Kidney (tissue), 14 donors: ENCODE results near the gene MRTFA. TPM values are rescaled to one million over a fixed set of nuclear protein-coding genes. Genes with fewer than 3 reads are reported as not detected.
"Not testable (repeated sequence)": the region's sequence is repeated elsewhere in the genome, so short reads cannot be mapped to it uniquely, and the experiment has no call there.

Experiments used
- DNase-seq, 5 donors: peaks; one replicate each; pipeline ENCODE4 v3.0.0-alpha.2; 2013 to 2020
- FAIRE-seq: peaks from 2 replicates; lab custom pipeline; 2012; peaks lifted over from hg19 to GRCh38; lab: Jason Lieb, UNC
- H3K27ac ChIP-seq, 2 donors: one replicate each; pipeline ENCODE4 v1.7.0; 2013; ENCODE audit warnings: low read depth in 2 of 2, low read length in 2 of 2, inconsistent platforms in 1 of 2
- H3K27me3 ChIP-seq: one replicate; pipeline ENCODE4 v1.7.1; 2013; ENCODE audit warnings: low read length, inconsistent platforms; ENCODE audit not compliant: control insufficient read depth, insufficient read depth
- H3K36me3 ChIP-seq, 3 donors: one replicate each; pipeline versions ENCODE4 v1.7.0 to v1.7.1; 2013; ENCODE audit warnings: low read length in 3 of 3, control low read depth in 1 of 3, inconsistent platforms in 1 of 3; ENCODE audit not compliant: insufficient read depth in 3 of 3, control insufficient read depth in 2 of 3
- H3K4me1 ChIP-seq, 3 donors: one replicate each; pipeline versions ENCODE4 v1.7.0 to v1.7.1; 2013; ENCODE audit warnings: low read length in 3 of 3, inconsistent platforms in 1 of 3, low read depth in 1 of 3; ENCODE audit not compliant: control insufficient read depth in 2 of 3, insufficient read depth in 2 of 3
- H3K4me3 ChIP-seq, 3 donors: one replicate each; pipeline versions ENCODE4 v1.7.0 to v1.8.1; 2013; ENCODE audit warnings: low read length in 3 of 3, control low read depth in 1 of 3, inconsistent platforms in 1 of 3
- H3K9ac ChIP-seq, 3 donors: one replicate each; pipeline versions ENCODE4 v1.7.0 to v1.7.1; 2013; ENCODE audit warnings: low read length in 3 of 3, control low read depth in 1 of 3, inconsistent platforms in 1 of 3
- H3K9me3 ChIP-seq, 3 donors: one replicate each; pipeline versions ENCODE4 v1.7.0 to v1.7.1; 2013; ENCODE audit warnings: low read length in 3 of 3, control low read depth in 1 of 3, inconsistent platforms in 1 of 3; ENCODE audit not compliant: control insufficient read depth in 2 of 3, insufficient read depth in 1 of 3
- intact Hi-C: fragments of 100-400 bp; cut with DNase I; formaldehyde crosslinking; loops from one replicate; pipeline ENCODE4 v1.11.1; 2022
- polyA plus RNA-seq: library from polyadenylated mRNA; stranded (reverse); fragments of 350-450 nt; fragmentation: Illumina TruSeq; extraction: RNeasy Lipid Tissue Mini Kit (QIAGEN cat#74804); gene quantifications from one replicate; pipeline ENCODE4 v1.2.3, GENCODE V29; 2014; ENCODE audit warnings: low read depth, low replicate concordance; ENCODE audit not compliant: insufficient read depth
- total RNA-seq: library from RNA; stranded (reverse); fragmentation: NEBNext Ultra II Directional; extraction: Animal tissue kit (Norgen Biotek cat#: 25700); gene quantifications from one replicate; pipeline ENCODE4 v1.2.1, GENCODE V29; 2021
- TF ChIP-seq, protein P1 (sequence below): IDR thresholded peaks from 3 replicates; pipeline ENCODE4 v1.5.1; 2012; ENCODE audit warnings: mild to moderate bottlenecking, moderate library complexity, borderline replicate concordance; ENCODE audit not compliant: insufficient read depth; ENCODE audit errors: extremely low read depth
- donor health status: control.
- donor health status: control.
- donor health status: control.
- donor health status: control.
- donor health status: control.
- donor health status: DM: yes; HTN: yes; CAD: no.
- donor health status: Normal renal cell carcinoma (clear cell type).

Gene MRTFA
- total and polyA plus RNA-seq, 2 donors from 2014 or later, result 12.5 to 59.9 TPM

DNA sequence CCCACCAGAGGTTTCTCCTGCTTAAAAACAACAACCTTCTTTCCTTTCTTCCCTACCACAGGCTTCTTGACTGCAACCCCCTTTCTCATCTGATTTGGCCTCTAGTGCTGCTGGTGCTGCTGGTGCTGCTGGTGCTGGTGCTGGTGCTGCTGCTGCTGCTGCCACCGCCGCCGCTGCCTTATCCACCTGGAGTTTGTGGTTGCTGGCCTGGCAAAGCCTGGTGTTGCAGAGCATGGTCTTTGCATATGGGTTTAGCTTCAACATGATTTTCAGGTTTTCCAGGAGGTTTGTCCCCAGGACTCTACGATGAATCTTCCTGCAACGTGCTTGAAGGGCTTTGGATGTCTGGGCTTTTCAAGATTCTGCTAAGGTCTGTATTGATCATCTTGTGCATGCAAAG is 49.7 kb downstream of the MRTFA start:
- H3K4me3 ChIP-seq, result no peak overlapping the region
- no peak overlapping the region for H3K9ac ChIP-seq

DNA sequence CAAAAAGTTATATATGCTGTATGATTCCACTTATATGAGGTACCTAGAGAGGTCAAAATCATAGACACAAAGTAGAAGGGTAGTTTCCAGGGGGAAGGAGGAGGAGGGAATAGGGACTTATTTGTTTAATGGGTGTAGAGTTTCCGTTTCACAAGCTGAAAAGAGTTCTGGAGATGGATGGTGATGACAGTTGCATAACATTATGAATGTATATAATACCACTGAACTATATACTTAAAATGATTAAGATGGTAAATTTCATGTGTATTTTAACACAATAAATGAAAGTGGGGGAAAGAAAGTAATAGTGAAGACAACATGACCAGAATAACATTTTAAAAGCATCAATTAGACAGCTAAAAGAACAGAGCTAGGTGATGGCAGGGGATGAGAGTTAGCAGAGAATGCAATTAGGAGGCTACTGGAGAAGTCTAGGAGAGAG is 51.2 kb downstream of the MRTFA start:
- Histone ChIP-seq H3K9ac (no peak overlapping the region), H3K4me1 (no peaks in the 10 kb centered on the region), H3K27ac (no peak overlapping the region), H3K4me3 (no peak overlapping the region), H3K27me3 (no peaks in the 10 kb centered on the region), H3K9me3 (no peaks in the 10 kb centered on the region), H3K36me3 (no peaks in the 10 kb centered on the region)
- FAIRE-seq (no peak), DNase-seq (no peak)
- TF ChIP-seq, protein P1, sequence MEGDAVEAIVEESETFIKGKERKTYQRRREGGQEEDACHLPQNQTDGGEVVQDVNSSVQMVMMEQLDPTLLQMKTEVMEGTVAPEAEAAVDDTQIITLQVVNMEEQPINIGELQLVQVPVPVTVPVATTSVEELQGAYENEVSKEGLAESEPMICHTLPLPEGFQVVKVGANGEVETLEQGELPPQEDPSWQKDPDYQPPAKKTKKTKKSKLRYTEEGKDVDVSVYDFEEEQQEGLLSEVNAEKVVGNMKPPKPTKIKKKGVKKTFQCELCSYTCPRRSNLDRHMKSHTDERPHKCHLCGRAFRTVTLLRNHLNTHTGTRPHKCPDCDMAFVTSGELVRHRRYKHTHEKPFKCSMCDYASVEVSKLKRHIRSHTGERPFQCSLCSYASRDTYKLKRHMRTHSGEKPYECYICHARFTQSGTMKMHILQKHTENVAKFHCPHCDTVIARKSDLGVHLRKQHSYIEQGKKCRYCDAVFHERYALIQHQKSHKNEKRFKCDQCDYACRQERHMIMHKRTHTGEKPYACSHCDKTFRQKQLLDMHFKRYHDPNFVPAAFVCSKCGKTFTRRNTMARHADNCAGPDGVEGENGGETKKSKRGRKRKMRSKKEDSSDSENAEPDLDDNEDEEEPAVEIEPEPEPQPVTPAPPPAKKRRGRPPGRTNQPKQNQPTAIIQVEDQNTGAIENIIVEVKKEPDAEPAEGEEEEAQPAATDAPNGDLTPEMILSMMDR, result no peak
- intact Hi-C loops, result no loop called here

More for the DNA sequence above, 49.7 kb downstream of the MRTFA start:
- Histone ChIP-seq H3K36me3 (no peaks in the 10 kb centered on the region), H3K4me1 (no peaks in the 10 kb centered on the region), H3K9me3 (no peaks in the 10 kb centered on the region), H3K27me3 (no peaks in the 10 kb centered on the region), H3K27ac (no peak overlapping the region)
- DNase-seq (no peak), FAIRE-seq (no peak)
- intact Hi-C loops, result no loop called here
- TF ChIP-seq, protein P1, result no peak

DNA sequence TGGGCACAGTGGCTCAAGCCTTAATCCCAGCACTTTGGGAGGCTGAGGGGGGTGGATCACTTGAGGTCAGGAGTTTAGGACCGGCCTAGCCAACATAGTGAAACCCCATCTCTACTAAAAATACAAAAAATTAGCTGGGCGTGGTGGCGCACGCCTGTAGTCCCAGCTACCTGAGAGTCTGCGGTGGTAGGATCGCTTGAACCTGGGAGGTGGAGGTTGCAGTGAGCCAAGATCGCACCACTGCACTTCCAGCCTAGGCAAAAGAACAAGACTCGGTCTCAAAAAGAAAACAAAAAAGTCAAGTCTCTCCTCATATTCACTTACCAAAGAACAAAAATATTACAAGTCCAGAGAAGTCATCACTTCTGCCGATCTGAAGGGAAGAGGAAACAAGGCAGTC is 51.8 kb downstream of the MRTFA start:
- H3K27me3 ChIP-seq, H3K9me3 ChIP-seq, DNase-seq, H3K27ac ChIP-seq, FAIRE-seq, intact Hi-C loops, H3K36me3 ChIP-seq, H3K4me1 ChIP-seq, H3K9ac ChIP-seq, H3K4me3 ChIP-seq: not testable (repeated sequence)

DNA sequence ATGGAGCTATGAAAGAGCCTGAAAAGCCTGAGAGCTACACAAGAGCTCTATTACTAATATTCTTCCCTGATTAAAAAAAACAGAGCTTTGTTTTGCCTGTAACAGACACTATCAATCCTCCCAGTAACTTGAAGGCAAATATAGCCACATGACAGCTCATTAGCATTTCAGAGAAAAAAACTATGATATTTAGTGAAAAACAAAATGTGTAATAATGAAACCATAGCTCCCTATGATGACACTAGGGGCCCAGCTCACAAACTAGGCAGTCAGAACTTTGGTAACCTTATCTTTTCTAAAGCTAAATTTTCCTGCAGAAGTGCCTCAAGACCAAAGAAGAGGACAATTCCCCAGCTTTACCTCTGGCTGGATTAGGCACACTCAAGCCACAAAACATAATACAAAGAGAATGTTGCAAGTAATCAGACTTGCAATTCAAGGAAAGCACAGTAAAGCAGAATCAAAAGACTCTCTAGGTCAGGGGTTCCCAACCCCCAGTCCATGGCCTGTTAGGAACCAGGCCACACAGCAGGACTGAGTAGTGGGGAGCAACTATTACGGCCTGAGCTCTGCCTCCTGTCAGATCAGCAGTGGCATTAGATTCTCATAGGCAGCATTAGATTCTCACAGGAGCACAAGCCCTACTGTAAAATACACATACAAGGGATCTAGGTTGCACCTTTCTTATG is 53.3 kb downstream of the MRTFA start:
- TF ChIP-seq, protein P1, result no peak
- no peak for DNase-seq

More for the DNA sequence above, 53.3 kb downstream of the MRTFA start:
- Histone ChIP-seq H3K9me3 (no peaks in the 10 kb centered on the region), H3K4me3 (no peak overlapping the region), H3K4me1 (no peaks in the 10 kb centered on the region), H3K27ac (no peak overlapping the region), H3K36me3 (no peaks in the 10 kb centered on the region), H3K27me3 (no peaks in the 10 kb centered on the region), H3K9ac (no peak overlapping the region)
- intact Hi-C loops, result no loop called here
- no peak for FAIRE-seq
